NCI-H1092 (cell line): ENCODE data around the gene RNF151.
A peak's percentile ranks its signal among the peaks of the same experiment; 100 is the strongest.
"Not testable (repeated sequence)": the region's sequence is repeated elsewhere in the genome, so short reads cannot be mapped to it uniquely, and the experiment has no call there.

Experiments
- DNase-seq: peaks from one replicate; lab custom pipeline; 2025; lab: John Stamatoyannopoulos, UW

The RNF151 gene, protein sequence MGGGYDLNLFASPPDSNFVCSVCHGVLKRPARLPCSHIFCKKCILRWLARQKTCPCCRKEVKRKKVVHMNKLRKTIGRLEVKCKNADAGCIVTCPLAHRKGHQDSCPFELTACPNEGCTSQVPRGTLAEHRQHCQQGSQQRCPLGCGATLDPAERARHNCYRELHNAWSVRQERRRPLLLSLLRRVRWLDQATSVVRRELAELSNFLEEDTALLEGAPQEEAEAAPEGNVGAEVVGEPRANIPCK

DNA sequence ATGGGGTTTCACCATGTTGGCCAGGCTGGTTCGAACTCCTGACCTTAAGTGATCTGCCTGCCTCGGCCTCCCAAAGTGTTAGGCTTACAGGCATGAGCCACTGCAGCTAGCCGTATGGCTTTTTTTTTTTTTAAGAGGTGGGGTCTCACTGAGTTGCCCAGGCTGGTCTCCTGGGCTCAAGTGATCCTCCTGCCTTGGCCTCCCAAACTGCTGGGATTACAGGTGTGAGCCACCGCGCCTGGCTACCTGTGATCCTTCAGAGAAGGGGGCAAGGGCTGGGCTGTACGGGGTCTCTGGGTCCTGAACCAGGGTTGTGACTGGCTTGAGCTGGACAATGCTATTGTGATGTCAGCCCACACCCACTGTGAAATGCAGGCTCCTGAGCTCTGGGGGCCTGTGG lies at the start of gene RNF151:
RNF151 (plus strand) TSS at position 397 of the 400 bp plus-strand sequence. CDS start 26 bp downstream, outside the sequence.
- DNase-seq: no peak

DNA sequence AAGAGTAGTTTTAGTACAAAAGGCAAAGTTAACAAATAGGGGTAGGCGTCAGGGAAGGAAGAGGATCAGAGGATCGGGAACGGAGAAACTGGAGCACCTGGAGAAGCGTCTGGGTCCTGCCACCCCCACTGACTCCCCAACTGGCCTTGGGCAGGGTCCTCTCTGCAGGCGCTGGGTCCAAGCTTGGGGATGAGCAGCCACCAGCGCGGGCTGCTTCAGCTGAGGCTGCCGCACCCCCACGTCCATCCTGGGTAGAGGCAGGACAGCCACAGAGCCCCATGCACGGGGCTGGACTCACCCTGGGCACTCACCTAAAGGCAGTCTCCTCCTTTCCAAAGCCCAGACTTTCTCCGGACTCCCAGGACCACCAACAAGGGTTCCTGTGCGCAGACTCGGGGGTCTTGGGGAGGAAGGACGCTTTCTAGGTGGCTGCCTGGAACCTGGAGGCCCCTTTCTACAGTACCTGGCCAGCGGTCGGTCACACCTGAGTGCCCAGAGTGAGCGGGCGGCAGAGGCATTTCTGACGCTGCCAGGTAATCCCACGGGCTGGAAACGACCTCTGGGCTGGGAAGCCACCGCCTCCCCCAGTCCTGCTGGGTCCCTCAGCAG lies 49.5 kb upstream of the RNF151 start:
- DNase-seq: no peak

DNA sequence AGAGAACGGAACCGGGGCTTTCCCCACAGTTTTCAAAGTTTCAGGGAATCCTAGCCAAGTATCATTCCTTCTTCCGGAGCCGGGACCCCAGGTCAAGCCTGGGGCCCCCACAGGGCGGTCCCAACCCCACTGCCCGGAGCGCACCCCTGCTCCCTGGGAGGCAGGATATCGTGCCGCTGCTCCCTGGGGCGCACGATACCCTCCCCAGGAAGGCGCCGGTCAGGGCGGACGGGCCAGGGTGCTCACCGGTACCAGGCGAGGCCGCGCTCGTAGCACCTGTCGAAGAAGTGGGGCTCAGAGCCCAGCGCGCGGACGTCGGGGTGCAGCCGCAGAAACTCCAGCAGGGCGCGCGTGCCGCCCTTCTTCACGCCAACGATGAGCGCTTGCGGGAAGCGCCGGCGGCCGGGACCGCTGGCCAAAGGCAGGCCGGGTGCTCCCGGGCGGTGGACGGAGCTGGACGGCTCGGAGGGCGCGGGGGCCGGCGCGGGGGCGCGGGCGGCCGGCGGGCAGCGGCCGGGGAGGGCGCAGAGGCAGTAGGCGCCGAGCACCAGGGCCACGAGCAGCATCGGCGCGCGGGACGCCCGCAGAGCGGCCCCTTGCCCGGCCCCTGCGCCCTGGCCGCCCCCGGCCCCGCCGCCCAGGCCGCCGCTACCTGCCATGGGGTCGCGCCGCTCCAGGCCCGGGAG lies 48.8 kb upstream of the RNF151 start:
- DNase-seq: no peak

DNA sequence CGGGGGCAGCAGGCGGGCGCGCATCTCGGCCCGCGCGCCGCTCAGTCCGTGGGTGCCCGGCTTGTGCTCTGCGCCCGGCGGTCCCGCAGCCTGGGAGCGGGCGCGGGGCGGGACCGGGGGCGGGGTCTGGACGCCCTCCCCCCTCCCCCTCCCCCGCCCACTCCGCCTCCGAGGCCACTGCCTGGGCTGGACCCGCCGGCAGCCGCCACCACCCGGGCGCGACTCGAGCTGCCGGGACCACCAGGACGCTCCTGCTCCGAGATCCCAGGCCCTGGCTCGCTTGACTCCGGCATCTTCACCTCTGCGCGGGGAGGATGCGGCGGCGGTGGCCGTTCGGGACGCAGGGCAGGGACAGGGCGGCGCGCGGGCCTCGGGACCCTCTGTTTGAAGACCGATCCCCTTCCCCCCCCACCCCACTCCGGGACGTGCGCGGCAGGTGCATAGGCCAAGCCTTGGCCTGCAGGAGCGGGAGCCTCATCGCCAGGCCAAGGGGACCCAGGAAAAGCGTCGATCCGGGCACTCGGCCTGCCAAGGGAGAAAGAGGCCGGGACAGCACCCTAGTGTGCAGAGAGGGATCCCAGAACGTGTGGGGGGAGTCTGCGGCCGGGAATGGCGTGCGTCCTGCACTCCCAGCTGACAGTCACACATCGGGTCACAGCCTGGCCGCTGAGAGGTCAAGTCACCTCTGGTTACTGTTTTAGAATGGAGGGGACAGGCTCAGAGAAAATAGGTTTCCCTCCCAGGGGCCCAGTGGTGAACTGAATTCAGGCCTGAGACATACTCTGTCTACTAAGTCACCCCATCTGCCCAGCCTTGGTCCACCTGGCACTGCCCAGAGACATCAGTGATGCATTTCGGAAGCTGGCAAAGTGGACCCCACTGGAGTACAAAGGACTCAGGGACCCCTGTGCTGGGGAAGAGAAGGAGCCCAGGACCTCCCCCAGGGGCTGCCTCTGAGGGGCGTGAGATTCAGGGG lies 48.0 kb upstream of the RNF151 start, which contains the start of gene HS3ST6:
HS3ST6 (minus strand) TSS at position 65 of the 976 bp plus-strand sequence. CDS start 92 bp downstream, outside the sequence.
- DNase-seq: no peak

DNA sequence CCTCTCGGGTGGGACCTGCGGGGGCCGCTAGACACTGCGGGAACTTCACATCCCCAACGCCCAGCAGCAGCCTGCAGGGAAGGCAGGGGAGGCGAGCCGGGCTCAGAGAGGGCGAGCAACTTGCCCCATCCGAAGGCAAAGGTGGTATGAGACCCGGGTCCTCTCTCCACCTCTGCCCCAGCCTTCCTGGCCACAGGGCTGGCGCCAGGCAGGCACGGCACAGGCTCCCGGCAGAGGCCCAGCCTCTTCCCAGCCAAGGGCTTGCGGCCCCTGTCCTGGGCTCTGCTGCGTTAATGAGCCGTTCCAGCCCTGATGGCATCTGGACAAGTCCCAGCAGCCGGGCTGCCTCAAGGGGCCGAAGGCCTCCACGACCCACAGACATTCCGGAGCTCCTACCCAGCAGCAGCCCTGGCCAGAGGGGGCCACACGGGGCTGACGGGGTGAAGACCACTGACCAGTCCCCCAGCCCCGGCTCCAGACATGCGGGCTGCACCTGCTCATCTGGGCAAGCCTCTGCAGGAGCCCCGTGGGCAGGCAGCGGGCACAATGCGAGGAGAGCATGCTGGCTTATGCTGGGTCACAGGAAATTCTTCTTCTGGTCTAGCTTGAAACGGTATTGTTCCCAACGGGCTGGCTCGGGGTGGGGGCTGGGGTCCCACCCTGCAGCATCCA lies 47.2 kb upstream of the RNF151 start:
- DNase-seq: no peak

DNA sequence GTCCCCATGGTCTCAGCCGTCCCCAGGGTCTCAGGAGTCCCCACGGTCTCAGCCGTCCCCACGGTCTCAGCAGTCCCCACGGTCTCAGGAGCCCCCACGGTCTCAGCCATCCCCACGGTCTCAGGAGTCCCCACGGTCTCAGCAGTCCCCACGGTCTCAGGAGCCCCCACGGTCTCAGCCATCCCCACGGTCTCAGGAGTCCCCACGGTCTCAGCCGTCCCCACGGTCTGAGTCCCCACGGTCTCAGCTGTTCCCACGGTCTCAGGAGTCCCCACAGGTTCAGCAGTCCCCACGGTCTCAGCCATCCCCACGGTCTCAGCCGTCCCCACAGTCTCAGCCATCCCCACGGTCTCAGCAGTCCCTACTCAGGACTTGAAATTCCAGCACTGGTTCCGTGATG lies 46.5 kb upstream of the RNF151 start:
- not testable (repeated sequence) for DNase-seq

DNA sequence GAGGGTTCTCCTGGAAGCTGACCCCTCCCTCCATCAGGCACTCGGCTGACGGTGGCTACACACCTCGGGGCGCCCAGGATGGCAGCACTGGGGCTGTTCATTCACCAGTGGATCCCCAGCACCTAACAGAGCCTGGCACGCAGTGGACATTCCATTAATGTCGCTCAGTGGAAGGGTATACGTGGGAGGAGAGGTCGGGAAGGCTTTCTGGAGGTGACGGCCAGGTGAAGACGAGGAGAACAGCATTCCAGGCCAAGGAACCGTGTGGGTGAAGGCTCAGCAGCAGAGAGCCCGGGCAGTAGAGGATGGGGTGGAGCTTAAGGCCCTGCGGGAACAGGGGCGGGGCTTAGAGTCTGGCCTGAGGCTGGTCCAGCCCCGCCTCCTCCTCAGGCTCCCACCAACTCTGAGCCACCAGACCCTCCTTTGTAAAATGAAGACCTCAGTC lies 45.9 kb upstream of the RNF151 start:
- no peak for DNase-seq

DNA sequence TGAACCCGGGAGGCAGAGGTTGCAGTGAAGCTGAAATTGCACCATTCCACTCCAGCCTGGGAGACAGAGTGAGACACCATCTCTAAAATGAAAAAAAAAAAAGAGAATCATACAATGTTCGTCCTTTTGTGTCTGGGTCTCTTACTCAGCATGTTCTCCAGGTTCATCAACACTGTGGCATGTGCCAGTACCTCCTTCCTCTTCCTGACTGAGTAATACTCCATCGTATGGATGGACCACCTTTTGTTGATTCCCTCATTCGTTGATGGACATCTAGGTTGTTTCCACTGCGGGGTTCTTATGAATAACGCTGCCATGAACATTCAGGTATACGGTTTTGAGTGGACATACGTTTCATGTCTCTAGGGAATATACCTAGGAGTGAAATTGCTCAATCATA lies 44.3 kb upstream of the RNF151 start:
- no peak for DNase-seq

DNA sequence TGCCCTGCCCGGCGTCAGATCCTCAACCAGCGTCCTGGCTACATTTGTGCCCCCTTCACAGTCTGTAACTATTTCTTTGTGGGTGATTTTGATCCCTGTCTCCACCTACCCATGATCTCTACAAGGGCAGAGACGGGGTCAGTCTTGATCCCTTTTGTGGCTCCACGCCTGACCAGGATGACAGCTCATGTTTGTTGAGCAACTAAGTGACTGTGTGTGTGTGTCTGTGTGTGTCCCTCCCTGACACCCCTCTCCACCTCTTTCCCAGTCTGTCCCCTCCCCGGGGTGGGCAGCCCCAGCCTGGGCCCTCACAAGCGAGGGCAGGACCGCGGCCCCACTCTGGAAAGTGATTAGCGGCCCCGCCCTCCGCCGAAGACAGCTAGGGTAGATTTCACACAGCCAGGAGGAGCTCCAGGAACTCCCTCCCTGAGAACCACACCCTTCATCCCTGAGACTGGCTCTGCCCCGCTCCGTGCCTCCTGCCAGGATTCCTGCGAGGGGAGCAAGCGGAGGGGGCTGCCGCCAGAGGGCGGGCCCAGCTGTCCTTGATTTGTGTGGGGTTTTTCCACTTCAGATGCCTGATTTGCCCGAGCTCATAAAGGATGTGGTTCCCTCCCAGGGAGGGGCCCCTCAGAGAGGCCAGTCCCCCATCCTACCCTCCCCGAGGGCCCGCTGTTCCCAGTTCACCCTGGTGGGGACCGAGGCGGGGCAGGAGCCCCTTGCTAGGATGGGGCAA lies 43.2 kb upstream of the RNF151 start:
- no peak for DNase-seq

DNA sequence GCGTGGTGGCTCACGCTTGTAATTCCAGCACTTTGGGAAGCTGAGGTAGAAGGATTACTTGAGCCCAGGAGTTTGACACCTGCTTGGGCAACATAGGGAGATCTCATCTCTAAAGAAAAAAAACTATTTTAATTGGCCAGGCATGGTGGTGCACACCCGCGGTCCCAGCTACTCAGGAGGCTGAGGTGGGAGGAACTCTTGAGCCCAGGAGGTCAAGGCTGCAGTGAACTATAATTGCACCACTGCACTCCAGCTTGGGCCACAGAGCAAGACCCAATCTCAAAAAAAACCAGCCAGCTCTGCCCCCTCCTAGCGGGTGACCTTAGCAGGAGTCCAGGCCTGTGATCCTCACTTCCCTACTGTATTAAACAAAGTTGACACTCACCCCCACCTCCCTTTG lies 42.6 kb upstream of the RNF151 start:
- no peak for DNase-seq

DNA sequence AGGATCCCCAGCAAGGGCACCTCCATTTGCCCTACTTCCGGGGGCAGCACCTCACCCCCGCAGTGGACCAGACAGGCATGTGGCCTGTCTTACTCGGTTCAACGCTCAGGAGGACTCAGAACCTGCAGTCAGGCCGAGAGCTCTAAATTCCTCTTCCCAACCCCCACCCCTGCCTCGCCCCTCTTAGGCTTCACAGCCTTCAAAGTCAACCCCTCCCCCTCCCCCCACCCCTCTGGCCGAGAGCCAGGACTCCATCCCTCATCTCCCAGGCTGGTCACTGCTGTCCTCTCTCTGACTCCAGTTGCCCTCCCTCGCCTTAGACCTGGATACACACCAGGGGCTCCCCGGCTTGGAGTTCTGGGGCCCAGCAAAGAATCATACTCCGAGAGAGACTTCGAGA lies 40.4 kb upstream of the RNF151 start:
- DNase-seq: no peak

DNA sequence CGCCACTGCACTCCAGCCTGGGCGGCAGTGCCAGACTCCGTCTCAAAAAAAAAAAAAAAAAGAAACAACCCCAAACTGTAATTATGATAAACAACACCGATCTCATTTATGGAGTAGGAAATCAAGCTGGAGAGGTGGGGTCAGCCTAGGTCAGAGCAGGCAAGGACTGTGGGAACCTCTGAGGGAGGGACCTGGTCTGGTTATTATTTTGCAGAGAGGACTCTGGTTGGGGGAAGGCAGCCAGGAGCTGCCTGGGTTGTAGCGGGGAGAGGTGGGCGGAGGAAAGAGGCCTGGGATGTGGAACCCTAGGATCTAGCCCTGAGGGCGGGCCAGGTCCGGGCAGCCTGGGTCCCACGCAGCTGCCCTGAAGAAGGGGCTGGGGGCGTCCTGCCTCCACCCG lies 37.6 kb upstream of the RNF151 start:
- DNase-seq: no peak

DNA sequence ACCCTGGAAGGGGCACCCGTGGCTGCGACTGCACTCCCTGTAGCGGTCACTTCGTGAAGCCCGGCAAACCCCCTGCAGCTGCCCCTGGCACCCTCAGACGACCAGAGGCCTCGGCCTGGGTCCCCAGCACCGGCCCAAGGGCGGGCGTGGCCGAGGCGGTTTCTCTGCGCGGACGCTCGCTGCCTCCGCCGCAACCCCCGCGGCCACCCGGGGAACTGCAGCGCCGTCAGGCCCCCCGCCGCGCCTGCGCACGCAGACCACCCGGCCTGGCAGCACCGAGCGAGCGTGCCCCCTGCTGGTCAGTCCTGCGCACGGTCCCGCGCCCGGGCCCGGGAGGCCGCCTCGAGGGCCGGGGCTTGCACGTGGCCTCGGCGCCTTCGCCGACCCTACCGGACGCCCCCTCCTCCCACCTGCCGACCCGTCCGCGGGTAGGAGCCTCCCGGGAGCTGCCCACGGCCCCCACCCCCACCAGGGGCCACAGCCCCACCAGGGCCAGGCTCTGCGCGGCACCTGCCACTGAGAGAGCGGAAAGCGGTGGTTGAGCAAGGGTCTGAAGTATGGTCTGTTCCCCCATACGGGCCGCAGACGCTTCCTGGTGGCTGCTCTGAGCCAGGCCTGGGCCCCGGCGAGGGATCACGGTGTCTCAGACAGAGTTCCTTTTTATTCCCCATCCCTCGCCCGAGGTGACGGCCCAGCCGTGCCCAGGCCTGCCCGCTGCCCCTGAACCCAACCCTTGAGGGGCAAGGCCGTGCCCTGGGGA lies 36.9 kb upstream of the RNF151 start:
- DNase-seq: peak; percentile 76

DNA sequence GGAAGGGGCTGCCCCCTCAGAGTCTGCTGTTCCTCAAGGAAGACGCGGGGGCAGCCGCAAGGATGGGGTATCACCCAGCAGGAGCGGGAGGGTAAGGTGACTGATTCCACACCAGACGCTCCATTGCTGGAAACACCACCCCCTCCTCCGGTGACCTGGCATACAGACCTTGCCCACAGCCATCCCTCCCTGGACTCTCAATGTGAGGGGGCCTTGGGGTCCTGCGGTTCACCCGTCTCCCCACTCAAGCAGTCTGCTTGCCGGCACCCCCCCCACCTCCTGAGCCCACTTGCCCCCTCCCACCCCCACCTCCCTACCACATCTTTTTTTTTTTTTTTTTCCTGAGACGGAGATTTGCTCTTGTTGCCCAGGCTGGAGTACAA lies 36.3 kb upstream of the RNF151 start:
- no peak for DNase-seq

DNA sequence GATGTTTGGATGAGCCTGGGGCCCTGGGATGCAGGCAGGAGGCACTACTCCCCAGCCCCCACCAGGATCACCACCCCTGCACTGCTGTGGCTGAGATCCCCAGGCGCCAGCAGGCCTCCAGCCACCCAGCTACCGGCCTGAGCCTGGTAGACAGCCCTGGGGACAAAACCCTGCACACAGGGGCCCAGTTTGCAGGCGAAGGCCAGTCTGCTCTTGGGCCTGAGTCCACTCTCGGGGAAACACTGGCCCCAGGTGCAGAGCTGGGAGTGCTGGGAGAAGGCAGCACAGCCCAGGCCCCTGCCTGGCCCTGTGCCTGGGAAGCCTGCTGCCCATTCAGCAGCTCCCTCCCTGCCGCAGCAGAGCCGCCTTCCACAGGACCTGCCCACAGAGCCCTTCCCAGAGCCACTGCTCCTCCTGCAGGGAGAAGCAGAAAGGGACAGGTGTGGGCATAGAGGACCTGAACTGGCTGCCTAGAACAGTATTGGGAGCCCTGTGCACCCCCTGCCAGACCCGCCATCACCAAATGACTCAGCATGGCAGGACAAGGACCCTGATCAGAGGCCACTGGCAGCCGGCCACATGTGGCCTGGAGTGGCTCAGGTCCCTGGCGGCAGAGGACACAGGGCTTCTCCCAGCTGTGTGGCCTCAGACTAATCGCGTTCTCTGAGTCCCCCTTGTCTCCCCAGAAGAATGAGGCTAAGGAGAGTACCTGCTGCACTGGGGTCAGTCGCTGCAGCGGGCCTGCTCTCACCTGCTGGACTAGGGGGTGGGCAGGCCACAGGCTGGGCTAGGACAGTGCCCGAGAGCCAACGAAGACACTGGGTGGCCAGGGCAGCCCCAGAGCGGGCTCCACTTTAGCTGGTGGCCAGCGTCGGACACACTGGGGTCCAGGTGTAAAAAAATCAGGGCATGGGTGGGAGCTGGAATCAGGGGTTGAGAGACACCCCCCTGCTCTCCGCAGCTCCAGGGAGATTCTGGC lies 34.3 kb upstream of the RNF151 start:
- DNase-seq: peak; percentile 57

DNA sequence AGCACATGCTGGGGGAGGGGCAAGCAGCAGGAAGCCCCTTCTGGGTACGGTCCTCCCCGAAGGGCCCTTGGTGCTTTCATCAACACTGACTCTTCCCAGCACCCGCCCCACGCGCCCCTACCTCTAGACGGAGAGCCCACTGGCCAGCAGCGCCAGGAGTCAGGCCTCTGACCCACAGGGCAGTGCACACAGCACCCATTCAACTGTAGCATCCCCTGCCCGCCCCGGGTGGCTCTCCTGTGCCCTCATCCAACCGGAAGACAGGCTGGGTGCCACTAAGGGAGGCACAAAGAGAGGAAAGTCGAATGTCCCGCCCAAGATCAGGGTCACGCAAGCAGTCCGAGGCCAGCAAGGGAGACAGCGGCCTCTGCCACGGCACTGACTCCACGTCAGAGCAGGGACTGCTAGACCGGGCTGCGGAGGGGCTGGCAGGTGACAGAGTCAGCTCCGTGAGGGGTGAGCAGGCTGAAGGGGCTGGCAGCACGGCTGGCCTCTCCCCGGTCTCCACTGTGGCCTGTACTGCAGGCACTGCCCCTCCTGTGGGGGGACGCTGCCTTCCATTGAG lies 33.5 kb upstream of the RNF151 start:
- no peak for DNase-seq

DNA sequence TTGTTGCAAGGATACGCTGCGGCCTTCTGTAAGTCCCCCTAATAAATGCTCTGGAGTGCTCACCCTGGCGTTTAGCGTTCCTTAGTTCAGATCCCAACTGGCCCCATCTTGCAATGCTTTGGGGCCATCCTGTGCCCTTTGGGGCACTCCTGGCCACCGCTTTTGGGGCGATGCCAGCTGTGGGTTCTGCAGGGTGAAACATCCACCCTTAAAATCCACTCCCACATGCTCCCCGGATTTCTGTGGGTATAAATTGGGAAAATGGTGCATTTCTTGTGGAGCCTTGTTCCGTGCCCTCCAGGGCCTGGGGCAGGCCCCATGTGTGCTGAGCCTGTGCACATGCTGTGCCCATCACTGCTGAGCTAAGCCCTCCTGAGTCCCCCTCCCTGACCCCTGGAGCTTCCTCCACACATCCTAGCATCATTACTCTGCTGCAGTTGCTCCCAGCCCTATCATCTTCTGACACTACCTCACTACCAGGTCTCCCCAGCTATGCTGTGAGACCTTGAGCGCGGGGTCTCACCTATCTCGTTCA lies 29.6 kb upstream of the RNF151 start:
- DNase-seq: no peak

DNA sequence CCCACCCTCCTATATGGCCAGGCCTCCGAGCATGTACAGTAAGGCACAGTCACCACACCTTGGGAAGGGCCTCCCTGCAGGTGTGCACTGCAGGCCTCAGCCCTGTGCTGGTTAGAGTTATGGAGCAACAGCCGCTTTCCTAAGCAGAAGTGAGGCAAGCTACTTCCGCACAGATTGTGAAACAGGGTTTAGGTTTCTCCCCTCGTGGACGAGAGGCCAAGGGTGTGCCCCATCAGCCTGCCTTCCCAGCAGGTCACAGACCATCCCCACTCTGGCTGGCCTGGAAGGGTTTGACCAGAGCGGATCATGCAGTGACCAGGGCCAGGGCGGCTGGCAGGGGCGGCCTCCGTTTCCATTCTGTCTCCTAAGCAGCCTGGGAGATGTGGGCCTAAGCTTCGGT lies 28.3 kb upstream of the RNF151 start:
- no peak for DNase-seq
